NCI-H524 treated with DMSO at 0.1 percent for 48 hours (cell line): ENCODE results near the gene CLIP1.
"Not testable (repeated sequence)": the region's sequence is repeated elsewhere in the genome, so short reads cannot be mapped to it uniquely, and the experiment has no call there.

Source experiments
- DNase-seq: peaks from one replicate; lab custom pipeline; 2025; lab: John Stamatoyannopoulos, UW

CLIP1 gene

GRCh38 chr12:122395319-122395718 is 27.1 kb downstream of the CLIP1 start:
- DNase-seq = no peak

DNA sequence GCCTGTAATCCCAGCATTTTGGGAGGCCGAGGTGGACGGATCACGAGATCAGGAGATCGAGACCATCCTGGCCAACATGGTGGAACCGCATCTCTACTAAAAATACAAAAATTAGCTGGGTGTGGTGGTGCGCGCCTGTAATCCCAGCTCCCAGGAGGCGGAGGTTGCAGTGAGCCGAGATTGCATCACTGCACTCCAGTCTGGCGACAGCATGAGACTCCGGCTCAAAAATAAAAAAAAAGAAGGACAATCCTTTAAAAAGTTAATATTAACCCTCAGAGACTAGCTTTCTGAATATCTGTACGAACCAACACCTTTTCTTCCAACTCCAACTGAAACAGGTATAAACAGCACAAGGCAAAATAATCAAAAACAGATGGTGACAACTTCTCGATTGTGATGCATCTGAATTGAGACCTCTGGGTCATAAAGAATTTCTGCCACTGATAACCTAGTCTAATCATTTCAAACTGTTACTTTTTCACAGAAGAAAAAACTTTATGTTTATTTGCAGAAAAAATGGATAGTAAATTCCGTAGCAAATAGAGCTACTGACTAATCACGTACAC is 27.8 kb downstream of the CLIP1 start:
- no peak for DNase-seq

DNA sequence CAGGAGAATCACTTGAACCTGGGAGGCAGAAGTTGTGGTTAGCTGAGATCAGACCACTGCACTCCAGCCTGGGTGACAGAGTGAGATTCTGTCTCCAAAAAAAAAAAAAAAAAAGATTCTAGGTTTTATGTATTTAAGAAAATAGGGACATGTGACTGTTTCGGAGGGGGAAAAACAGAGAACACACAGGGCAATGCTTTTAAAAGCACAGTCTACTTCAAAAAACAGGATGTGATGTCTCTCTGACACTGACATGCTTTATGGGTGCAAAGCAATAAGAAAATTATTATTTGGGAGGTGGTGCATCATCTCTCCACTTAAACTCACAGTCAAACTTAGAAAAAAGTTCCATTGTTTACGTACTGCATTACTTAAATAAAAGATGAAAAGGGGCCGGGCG is 28.7 kb downstream of the CLIP1 start:
- DNase-seq = no peak

- DNase-seq = no peak
Observed at GRCh38 chr12:122392411-122392810, 30.1 kb downstream of the CLIP1 start.

DNA sequence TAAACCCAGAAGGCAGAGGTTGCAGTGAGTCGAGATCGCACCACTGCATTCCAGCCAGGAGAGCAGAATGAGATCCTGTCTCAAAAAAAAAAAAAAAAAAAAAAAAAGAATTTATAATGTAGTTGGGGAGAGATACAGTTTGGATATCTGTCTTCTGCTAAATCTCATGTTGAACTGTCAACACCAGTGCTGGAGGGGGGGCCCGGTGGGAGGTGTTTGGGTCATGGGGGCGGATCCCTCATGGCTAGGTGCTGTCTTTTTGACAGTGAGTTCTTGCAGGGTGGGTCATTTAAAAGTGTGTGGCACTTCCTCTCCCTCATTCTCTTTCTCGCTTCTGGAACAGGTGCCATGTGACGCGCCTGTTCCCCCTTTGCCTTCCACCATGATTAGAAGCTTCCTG is 32.8 kb downstream of the CLIP1 start:
- no peak for DNase-seq

DNA sequence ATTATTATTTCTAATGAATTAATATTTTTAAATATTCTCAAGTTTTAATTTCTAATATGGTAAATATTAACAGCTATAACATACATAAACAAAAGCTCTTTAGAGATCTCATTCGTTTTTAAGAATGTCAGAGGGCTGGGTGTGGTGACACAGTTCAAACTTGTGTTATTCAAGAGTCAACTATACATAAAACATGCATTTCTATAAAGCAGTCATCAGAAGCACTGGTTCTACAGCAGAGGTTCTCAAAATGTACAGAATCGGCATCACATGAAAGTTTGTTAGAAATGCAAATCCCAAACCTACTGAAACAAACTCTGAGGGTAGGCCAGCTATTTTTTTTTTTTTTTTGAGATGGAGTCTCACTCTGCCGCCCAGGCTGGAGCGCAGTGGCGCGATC is 34.6 kb downstream of the CLIP1 start:
- no peak for DNase-seq

DNA sequence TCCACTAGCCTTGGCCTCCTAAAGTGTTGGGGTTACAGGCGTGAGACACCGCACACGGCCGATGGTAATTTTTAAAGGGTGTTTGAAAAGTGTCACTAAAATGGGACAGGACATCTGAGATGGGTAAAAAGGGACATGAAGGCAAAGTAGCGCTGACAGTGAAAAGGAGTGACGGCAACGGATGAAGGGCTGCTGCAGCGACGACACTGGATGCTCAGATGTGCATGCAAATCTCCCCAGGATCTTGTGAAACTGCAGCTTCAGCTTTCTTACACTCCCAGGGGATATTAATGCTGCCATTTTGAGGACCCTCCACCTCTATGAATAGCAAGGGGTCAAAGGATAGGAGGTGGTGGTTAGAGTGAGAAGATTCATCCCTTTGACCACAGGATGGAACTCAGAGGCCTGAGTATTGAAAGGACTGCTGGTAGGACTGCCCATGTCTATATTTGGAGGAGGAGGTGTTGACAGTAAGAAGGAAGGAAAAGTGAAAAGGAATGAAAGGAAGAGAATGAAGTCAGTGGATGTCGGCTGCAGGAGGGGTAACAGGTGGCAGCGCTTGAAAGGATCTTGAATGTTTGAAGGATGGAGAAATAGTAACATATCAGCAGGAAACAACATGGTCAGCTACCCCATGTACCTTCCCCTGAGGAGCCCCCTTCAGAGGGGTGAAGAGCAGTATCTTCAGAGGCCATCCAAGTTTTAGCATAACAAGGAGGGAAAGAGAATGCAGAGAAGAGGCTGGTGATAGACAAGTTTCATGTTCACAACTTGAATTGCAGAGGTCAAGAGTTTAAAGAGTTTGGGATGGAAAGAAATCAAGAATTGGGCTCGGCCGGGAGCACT is 37.1 kb downstream of the CLIP1 start:
- DNase-seq = no peak

DNA sequence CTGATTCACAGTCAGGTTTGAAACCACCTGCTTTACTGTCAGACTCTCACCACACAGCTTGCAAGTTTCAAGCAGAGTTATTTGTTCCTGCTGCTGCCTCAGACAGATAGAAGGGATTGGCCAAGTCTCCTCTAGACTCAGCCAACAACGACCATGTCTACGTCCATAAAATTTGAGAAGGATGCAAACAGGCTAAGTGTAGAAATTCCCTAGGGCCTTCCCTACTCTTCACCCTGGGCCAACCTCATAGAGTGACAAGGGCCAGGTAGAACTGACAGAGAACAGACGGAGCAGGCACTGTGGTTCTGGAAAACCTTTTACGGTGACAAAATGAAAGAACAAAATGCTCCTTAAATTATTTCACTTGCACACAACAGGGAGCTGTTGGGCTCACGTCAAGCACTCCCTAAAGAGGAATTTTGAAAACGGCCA is 39.5 kb downstream of the CLIP1 start:
- DNase-seq = no peak

DNA sequence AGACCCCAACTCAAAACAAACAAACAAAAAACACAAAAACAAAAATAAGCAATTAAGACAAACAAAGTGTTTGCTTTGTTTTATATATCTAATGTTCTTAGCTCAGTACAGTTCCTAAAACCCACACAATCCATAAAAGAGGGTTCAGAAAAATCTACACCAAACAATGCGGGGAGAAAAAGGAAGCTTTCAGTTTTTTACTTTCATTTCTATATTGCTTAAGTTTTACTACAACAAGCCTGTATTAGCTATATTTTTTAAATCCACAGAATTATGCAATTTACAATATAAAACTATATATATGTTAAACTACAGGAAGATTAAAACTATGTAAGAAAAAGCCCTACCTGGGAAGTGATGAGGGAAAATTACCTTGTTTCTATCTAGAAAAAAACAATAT is 41.4 kb downstream of the CLIP1 start:
- DNase-seq = no peak

DNA sequence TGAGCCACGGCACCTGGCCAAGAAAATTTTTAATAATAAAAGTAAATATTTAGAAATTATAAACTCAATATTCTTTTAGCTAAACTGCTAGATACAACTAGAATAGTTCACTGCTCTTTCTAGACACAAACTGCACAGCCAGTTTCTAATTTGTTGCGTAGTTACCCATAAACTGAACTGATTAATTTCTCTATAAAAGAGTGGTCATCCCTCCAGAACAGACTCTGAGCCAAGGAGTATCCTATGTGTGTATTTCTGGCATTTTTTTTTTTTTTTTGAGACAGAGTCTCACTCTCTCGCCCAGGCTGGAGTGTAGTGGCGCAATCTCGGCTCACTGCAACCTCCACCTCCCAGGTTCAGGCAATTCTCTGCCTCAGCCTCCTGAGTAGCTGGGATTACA is 45.7 kb downstream of the CLIP1 start:
- DNase-seq = not testable (repeated sequence)

DNA sequence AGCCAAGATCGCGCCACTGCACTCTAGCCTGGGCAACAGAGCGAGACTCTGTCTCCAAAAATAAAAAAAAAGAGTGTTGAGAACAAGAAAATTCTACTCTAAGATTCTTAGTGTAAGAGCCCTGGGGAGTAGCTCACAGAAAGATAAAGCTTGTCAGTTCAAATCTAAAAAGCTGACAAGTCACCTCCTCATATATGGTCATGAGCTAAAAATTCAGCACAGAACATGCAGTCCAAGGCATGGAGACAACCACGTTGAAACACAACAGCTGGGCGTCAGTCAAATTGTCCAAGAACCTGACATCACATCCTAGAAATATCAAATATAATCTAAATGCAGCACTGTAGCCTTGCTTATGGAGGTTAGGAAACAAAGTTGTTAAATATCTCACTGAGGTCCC is 47.8 kb downstream of the CLIP1 start:
- no peak for DNase-seq

DNA sequence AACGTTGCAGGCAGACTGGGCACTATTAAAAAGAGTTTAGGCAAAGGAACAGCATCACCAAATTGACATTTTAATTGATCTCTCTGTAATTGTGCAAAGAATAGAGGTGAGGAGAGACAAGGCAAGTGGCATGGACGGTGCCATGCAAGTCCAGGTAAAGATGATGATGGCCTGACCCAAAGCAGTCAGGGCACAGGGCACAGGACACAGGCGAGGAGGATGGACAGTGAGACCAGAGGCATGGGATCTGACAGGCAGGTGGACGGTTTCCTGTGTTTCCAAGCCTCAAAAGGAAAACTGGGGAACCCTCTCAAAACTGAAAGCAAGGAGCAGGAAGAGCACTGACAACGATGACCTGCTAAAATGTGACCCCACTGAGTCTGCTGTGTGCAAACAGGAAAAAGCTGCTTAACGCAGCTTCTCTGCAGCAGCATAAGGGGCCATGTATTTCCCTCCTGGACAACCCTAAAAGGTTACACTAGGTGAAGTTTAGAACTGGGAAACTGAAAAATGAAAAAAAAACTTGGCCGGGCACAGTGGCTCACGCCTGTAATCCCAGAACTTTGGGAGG is 50.9 kb downstream of the CLIP1 start:
- DNase-seq = no peak

DNA sequence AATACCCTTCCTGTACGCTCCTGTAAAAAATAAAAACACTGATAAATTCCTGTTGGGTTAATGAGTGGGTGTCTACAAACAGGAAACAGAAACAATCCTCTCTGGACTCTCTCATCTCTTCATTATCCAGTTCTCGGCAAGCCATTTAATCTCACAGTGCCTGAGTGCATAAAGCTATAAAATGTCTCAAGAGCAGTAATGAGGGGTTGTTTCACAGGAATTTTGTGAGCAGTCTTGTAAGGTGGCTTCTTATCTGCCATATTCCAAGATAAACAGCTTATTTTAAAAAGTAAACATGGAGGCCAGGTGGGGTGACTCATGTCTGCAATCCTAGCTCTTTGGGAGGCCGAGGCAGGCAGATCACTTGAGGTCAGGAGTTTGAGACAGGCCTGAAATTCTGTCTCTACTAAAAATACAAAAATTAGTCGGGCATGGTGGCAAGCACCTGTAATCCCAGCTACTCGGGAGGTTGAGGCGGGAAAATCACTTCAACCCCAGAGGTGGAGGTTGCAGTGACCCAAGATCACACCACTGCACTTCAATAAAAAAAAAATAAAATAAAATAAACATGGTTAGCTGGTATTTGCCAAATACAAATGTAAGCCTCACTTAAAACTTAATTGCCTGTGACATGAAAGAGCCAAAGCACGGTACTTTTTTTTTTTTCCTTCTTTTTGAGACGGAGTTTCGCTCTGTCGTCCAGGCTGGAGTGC is 54.0 kb downstream of the CLIP1 start:
- DNase-seq = no peak

DNA sequence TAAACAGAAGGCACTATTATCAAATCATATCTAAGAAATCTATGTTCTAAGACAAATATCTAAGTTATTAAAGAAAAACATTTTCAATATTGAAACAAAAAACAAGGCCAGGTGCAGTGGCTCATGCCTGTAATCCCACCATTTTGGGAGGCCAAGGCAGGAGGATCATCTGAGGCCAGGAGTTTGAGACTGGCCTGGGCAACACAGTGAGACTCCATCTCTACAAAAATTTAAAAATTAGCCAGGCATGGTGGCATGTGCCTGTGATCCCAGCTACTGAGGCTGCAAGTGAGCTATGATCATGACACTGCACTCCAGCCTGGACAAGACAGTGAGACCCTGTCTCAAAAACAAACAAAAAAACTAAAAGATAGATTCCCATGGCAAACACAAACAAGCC is 54.8 kb downstream of the CLIP1 start:
- DNase-seq = not testable (repeated sequence)

DNA sequence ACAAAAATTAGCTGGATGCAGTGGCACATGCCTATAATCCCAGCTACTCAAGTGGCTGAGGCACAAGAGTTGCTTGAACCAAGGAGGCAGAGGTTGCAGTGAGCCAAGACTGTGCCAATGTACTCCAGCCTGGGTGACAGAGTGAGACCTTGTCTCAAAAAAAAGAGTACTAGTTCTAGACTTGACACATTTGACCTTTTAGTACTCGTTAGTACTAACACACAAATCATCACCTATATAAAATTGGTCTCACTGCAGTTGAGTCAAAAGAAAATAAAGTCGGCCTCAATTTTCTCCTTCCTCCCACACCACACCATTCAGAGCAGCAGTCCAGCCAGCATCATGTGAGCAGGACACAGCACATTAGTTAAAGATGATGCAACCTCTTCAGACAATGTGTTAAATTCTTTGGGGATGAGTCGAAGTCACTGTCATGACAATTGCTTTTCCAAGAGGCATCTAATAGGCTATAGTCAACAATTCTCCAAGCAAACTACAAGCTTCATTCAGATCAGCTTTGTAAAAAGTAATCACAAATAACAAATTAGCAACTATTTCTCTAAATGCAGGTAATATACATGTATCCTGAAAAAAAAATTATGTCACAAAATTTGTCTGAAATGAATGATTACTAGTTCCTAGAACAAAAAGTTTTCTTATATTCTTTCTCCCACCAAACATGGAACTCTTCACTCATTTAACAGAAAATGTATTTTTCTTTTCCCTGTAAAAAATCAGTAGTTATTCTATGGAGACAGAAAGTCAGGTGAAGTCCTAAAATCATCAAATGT is 55.6 kb downstream of the CLIP1 start:
- no peak for DNase-seq

- DNase-seq = not testable (repeated sequence)
Observed at GRCh38 chr12:122365226-122365625, 57.2 kb downstream of the CLIP1 start.

GRCh38 chr12:122363782-122364181 is 58.7 kb downstream of the CLIP1 start:
- no peak for DNase-seq

GRCh38 chr12:122362755-122363154 is 59.7 kb downstream of the CLIP1 start:
- DNase-seq = no peak

- not testable (repeated sequence) for DNase-seq
Observed at GRCh38 chr12:122358403-122358802, 64.1 kb downstream of the CLIP1 start.

- not testable (repeated sequence) for DNase-seq
Observed at GRCh38 chr12:122357536-122357935, 64.9 kb downstream of the CLIP1 start.

DNA sequence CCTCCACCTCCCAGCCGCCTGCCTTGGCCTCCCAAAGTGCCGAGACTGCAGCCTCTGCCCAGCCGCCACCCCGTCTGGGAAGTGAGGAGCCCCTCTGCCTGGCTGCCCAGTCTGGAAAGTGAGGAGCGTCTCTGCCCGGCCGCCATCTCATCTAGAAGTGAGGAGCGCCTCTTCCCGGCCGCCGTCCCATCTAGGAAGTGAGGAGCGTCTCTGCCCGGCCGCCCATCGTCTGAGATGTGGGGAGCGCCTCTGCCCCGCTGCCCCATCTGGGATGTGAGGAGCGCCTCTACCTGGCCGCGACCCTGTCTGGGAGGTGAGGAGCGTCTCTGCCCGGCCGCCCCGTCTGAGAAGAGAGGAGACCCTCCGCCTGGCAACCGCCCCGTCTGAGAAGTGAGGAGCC is 65.5 kb downstream of the CLIP1 start:
- DNase-seq = not testable (repeated sequence)

- DNase-seq = peak; percentile 39
Observed at GRCh38 chr12:122356192-122356635, 66.3 kb downstream of the CLIP1 start.
